ENCODE data around the gene TRDN. TPM values are rescaled to one million over a fixed set of nuclear protein-coding genes. Genes with fewer than 3 reads are reported as not detected.

Gene TRDN
- total RNA-seq, 1 experiment from 2014 or later: 10.4 TPM

DNA sequence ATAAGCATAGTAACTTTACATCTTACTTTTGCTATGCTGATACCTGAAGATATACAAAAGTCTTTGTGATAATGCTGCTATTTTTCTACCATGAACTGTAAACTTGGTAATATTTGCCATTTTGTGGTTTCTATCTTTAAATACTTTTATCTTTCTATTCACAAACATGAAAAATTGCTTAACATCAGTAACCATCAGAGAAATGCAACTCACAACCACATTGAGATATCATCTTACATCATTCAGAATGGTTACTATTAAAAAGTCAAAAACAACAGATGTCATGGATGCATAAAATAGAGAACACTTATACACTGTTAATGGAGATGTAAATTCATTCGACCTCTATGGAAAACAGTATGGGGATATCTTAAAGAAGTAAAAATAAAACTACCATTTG lies 112.0 kb downstream of the TRDN start:
- no peak overlapping the region for H3K9ac ChIP-seq (ENCODE audit: extremely low read depth, insufficient read length, low read length)
- no peak overlapping the region for H3K14ac ChIP-seq (ENCODE audit: insufficient read depth, low read length)
- no peak overlapping the region for H2BK20ac ChIP-seq (ENCODE audit: low read depth, low read length, poor library complexity, severe bottlenecking)
- no peak overlapping the region for H3K23ac ChIP-seq (ENCODE audit: insufficient read length, low read depth, low read length)
- no peaks in the 10 kb centered on the region for H3K27me3 Mint-ChIP-seq (ENCODE audit: low read depth)
- DNase-seq: no peak
- no peaks in the 10 kb centered on the region for H3K9me3 ChIP-seq (ENCODE audit: control insufficient read depth, low read depth, low read length)
- no CpG with 5 or more reads among the region's 1 CpG for WGBS (ENCODE audit: extremely low coverage, insufficient read length, low lambda C conversion rate)
- no peaks in the 10 kb centered on the region for H4K20me1 ChIP-seq (ENCODE audit: control insufficient read depth, insufficient read depth, insufficient read length)
- TF ChIP-seq, protein P1, sequence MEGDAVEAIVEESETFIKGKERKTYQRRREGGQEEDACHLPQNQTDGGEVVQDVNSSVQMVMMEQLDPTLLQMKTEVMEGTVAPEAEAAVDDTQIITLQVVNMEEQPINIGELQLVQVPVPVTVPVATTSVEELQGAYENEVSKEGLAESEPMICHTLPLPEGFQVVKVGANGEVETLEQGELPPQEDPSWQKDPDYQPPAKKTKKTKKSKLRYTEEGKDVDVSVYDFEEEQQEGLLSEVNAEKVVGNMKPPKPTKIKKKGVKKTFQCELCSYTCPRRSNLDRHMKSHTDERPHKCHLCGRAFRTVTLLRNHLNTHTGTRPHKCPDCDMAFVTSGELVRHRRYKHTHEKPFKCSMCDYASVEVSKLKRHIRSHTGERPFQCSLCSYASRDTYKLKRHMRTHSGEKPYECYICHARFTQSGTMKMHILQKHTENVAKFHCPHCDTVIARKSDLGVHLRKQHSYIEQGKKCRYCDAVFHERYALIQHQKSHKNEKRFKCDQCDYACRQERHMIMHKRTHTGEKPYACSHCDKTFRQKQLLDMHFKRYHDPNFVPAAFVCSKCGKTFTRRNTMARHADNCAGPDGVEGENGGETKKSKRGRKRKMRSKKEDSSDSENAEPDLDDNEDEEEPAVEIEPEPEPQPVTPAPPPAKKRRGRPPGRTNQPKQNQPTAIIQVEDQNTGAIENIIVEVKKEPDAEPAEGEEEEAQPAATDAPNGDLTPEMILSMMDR (conservative IDR thresholded peaks at IDR 0.05): no peak
- no peaks in the 10 kb centered on the region for H3K4me1 Mint-ChIP-seq
- H2BK120ac ChIP-seq (ENCODE audit: low read depth, low read length, poor library complexity, severe bottlenecking): no peak overlapping the region
- H3K4me3 Mint-ChIP-seq: no peak overlapping the region
- no peaks in the 10 kb centered on the region for H3K36me3 Mint-ChIP-seq (ENCODE audit: insufficient read depth in 1 of 3, low read depth in 3 of 3)
- no peak overlapping the region for H3T11ph ChIP-seq (ENCODE audit: low read length)
- no peak overlapping the region for H4K91ac ChIP-seq (ENCODE audit: insufficient read length, low read depth, low read length)
- no peak overlapping the region for H3K56ac ChIP-seq (ENCODE audit: insufficient read length, low read depth, low read length)
- H3K4ac ChIP-seq (ENCODE audit: low read depth, low read length): no peak overlapping the region
- no peaks in the 10 kb centered on the region for H3K23me2 ChIP-seq (ENCODE audit: insufficient read length, low read depth, low read length, poor library complexity, severe bottlenecking)
- no peak overlapping the region for H3K27ac Mint-ChIP-seq
- no peak overlapping the region for H2BK15ac ChIP-seq (ENCODE audit: low read depth, low read length)
- H3K79me1 ChIP-seq (ENCODE audit: insufficient read depth, low read depth, low read length, poor library complexity, severe bottlenecking): no peaks in the 10 kb centered on the region
- no peaks in the 10 kb centered on the region for H3K27me3 ChIP-seq (ENCODE audit: insufficient read depth, low read length)
- H2AFZ ChIP-seq (ENCODE audit: low read length): no peak overlapping the region
- no peak overlapping the region for H3K4me2 ChIP-seq (ENCODE audit: insufficient read depth, insufficient read length, low read length)
- no peaks in the 10 kb centered on the region for H3K9me3 Mint-ChIP-seq
- no peak overlapping the region for H4K8ac ChIP-seq (replicated peaks; ENCODE audit: insufficient read length, low read depth, low read length)
- H3K18ac ChIP-seq (ENCODE audit: insufficient read length, low read depth, low read length): no peak overlapping the region
- no peak overlapping the region for H2BK5ac ChIP-seq (ENCODE audit: insufficient read length, low read length)
- H3K79me2 ChIP-seq (ENCODE audit: insufficient read depth, low read length): no peaks in the 10 kb centered on the region
- H3K27ac ChIP-seq (ENCODE audit: insufficient read length, low read depth, low read length): no peak overlapping the region
- H4K5ac ChIP-seq (ENCODE audit: insufficient read length, low read depth, low read length): no peak overlapping the region
- no peak overlapping the region for H2BK12ac ChIP-seq (ENCODE audit: insufficient read length, low read depth, low read length)
- no peak overlapping the region for H2AK5ac ChIP-seq (ENCODE audit: insufficient read length, low read length)
- H3K4me1 ChIP-seq (ENCODE audit: insufficient read depth, low read length): no peaks in the 10 kb centered on the region
